ENCODE results near the gene DEDD2. TPM values are rescaled to one million over a fixed set of nuclear protein-coding genes. Genes with fewer than 3 reads are reported as not detected.

Gene DEDD2
- total RNA-seq, 1 donor from 2014 or later = 30.2 TPM

GRCh38 chr19:42168206-42168605, 49.3 kb downstream of the DEDD2 start:
- Histone ChIP-seq H3K9me3 (no peaks in the 10 kb centered on the region), H3K27ac (no peak overlapping the region), H3K4me1 (no peaks in the 10 kb centered on the region), H3K36me3 (no peaks in the 10 kb centered on the region), H3K27me3 (no peaks in the 10 kb centered on the region), H3K4me3 (no peak overlapping the region)
- no peak for DNase-seq (ENCODE audit: low spot score in 2 of 2)
- TF ChIP-seq CTCF (IDR thresholded peaks at IDR 0.05) = no peak
- intact Hi-C loops (cut with DNase I) = no loop called here

GRCh38 chr19:42166316-42166715, 51.2 kb downstream of the DEDD2 start:
- H3K36me3 ChIP-seq = no peaks in the 10 kb centered on the region
- DNase-seq (ENCODE audit: low spot score in 2 of 2) = no peak
- H3K27me3 ChIP-seq = no peaks in the 10 kb centered on the region
- no peaks in the 10 kb centered on the region for H3K9me3 ChIP-seq
- H3K4me3 ChIP-seq = no peak overlapping the region
- H3K27ac ChIP-seq = no peak overlapping the region
- no peak for TF ChIP-seq CTCF (IDR thresholded peaks at IDR 0.05)
- H3K4me1 ChIP-seq = no peaks in the 10 kb centered on the region
- intact Hi-C loops (cut with DNase I) = no loop called here

GRCh38 chr19:42165146-42165545, 52.3 kb downstream of the DEDD2 start:
- TF ChIP-seq CTCF (IDR thresholded peaks at IDR 0.05) = no peak
- Histone ChIP-seq H3K4me3 (no peak overlapping the region), H3K27me3 (no peaks in the 10 kb centered on the region), H3K36me3 (no peaks in the 10 kb centered on the region), H3K27ac (no peak overlapping the region), H3K4me1 (no peaks in the 10 kb centered on the region), H3K9me3 (no peaks in the 10 kb centered on the region)
- no peak for DNase-seq (ENCODE audit: low spot score in 2 of 2)
- intact Hi-C loops (cut with DNase I) = no loop called here

- Histone ChIP-seq H3K4me3 (no peak overlapping the region), H3K9me3 (no peaks in the 10 kb centered on the region), H3K27ac (no peak overlapping the region), H3K4me1 (no peaks in the 10 kb centered on the region), H3K36me3 (no peaks in the 10 kb centered on the region), H3K27me3 (no peaks in the 10 kb centered on the region)
- no peak for DNase-seq (ENCODE audit: low spot score in 2 of 2)
- no peak for TF ChIP-seq CTCF (IDR thresholded peaks at IDR 0.05)
- intact Hi-C loops (cut with DNase I) = no loop called here
Observed at GRCh38 chr19:42161616-42162263, 55.7 kb downstream of the DEDD2 start.

GRCh38 chr19:42159942-42160341, 57.5 kb downstream of the DEDD2 start:
- Histone ChIP-seq H3K27ac (no peak overlapping the region), H3K36me3 (no peaks in the 10 kb centered on the region), H3K4me3 (no peak overlapping the region), H3K4me1 (no peaks in the 10 kb centered on the region), H3K9me3 (no peaks in the 10 kb centered on the region), H3K27me3 (no peaks in the 10 kb centered on the region)
- no peak for TF ChIP-seq CTCF (IDR thresholded peaks at IDR 0.05)
- no peak for DNase-seq (ENCODE audit: low spot score in 2 of 2)
- intact Hi-C loops (cut with DNase I) = no loop called here

- DNase-seq (ENCODE audit: low spot score in 2 of 2) = no peak
- Histone ChIP-seq H3K4me1 (no peaks in the 10 kb centered on the region), H3K27ac (no peak overlapping the region), H3K9me3 (no peaks in the 10 kb centered on the region), H3K36me3 (no peaks in the 10 kb centered on the region), H3K27me3 (no peaks in the 10 kb centered on the region), H3K4me3 (no peak overlapping the region)
- TF ChIP-seq CTCF (IDR thresholded peaks at IDR 0.05) = no peak
- intact Hi-C loops (cut with DNase I) = no loop called here
Observed at GRCh38 chr19:42158926-42159325, 58.6 kb downstream of the DEDD2 start.

All from ascending aorta (tissue), 2 donors.